Progenitor cell of endocrine pancreas (in vitro differentiated cells): ENCODE results near the gene RARA. TPM values are rescaled to one million over a fixed set of nuclear protein-coding genes. Genes with fewer than 3 reads are reported as not detected.

Experiments used
- DNase-seq: peaks from one replicate; pipeline ENCODE4 v3.0.0; 2021; ENCODE audit warnings: low spot score; ENCODE audit not compliant: unreplicated experiment
- H3K27ac Mint-ChIP-seq: 2 replicates; pipeline ENCODE4 v1.8.0; 2021; ENCODE audit warnings: mild to moderate bottlenecking, moderate library complexity, mixed read lengths
- H3K27me3 Mint-ChIP-seq: 2 replicates; pipeline ENCODE4 v1.8.0; 2021; ENCODE audit warnings: mixed read lengths
- H3K36me3 Mint-ChIP-seq: 2 replicates; pipeline ENCODE4 v1.8.0; 2022; ENCODE audit warnings: mixed read lengths; ENCODE audit not compliant: insufficient read depth
- H3K4me1 Mint-ChIP-seq: 2 replicates; pipeline ENCODE4 v1.8.0; 2021; ENCODE audit warnings: low read depth, mixed read lengths
- H3K4me3 Mint-ChIP-seq: 2 replicates; pipeline ENCODE4 v1.8.0; 2021; ENCODE audit warnings: low read depth, mild to moderate bottlenecking, moderate library complexity, mixed read lengths
- H3K9me3 Mint-ChIP-seq: 2 replicates; pipeline ENCODE4 v1.8.0; 2021; ENCODE audit warnings: low read depth, mixed read lengths
- total RNA-seq: library from RNA; stranded (reverse); gene quantifications from 2 replicates; pipeline ENCODE4 v1.2.1, GENCODE V29; 2021
- TF ChIP-seq, protein P1 (sequence below): fragments of 200-600 bp; sonication (generic); IDR thresholded peaks from one replicate; pipeline ENCODE4 v1.5.0; 2021; ENCODE audit warnings: antibody characterized with exemption, mild to moderate bottlenecking; ENCODE audit not compliant: unreplicated experiment

Gene RARA
- total RNA-seq, 1 donor from 2014 or later: 50.8 TPM

DNA sequence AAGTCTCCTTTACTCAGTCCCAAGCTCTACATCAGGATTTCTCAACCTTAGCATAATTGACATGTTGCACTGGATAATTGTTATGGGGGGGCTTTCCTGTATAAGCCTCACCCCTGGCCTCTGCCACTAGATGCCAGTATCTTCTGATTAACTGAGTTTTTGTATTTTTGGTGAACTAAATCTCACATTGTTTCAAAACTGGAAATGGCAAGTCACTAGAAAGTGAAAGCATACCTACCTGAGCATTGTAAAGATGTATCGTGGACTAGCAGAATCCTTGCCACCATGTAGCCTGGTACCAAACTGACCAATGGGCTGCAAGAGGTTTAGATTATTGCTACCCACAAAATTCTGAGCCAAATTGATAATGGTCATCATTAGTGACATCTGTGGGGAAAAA is 93.7 kb downstream of the RARA start:
- H3K4me3 Mint-ChIP-seq: no peak overlapping the region
- H3K9me3 Mint-ChIP-seq: no peaks in the 10 kb centered on the region
- H3K27me3 Mint-ChIP-seq: no peaks in the 10 kb centered on the region
- no peak overlapping the region for H3K27ac Mint-ChIP-seq
- H3K36me3 Mint-ChIP-seq: peaks cover 13% of the 10 kb centered on the region
- DNase-seq: no peak
- TF ChIP-seq, protein P1, sequence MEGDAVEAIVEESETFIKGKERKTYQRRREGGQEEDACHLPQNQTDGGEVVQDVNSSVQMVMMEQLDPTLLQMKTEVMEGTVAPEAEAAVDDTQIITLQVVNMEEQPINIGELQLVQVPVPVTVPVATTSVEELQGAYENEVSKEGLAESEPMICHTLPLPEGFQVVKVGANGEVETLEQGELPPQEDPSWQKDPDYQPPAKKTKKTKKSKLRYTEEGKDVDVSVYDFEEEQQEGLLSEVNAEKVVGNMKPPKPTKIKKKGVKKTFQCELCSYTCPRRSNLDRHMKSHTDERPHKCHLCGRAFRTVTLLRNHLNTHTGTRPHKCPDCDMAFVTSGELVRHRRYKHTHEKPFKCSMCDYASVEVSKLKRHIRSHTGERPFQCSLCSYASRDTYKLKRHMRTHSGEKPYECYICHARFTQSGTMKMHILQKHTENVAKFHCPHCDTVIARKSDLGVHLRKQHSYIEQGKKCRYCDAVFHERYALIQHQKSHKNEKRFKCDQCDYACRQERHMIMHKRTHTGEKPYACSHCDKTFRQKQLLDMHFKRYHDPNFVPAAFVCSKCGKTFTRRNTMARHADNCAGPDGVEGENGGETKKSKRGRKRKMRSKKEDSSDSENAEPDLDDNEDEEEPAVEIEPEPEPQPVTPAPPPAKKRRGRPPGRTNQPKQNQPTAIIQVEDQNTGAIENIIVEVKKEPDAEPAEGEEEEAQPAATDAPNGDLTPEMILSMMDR: no peak
- peaks cover 4% of the 10 kb centered on the region for H3K4me1 Mint-ChIP-seq

DNA sequence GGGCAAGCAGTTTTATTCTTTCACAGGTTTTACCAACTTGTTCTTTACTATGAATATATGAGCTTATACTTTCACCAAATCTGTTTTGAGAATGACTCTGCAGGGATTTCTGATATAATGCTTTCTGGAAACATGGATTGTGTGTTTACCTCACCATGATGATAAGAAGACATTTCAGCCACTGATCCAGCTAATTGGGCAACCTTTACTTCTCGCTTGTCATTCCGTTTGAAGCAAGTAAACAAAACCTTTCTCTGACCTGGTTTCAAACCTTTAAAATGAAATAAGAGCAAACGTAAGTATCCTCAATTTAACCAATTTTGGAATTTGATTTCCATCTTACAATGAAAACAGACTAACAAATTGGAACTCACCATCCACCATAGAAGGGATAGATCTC is 95.0 kb downstream of the RARA start:
- no peaks in the 10 kb centered on the region for H3K9me3 Mint-ChIP-seq
- H3K4me3 Mint-ChIP-seq: no peak overlapping the region
- no peak overlapping the region for H3K27ac Mint-ChIP-seq
- no peaks in the 10 kb centered on the region for H3K27me3 Mint-ChIP-seq
- TF ChIP-seq, protein P1: no peak
- peaks cover 13% of the 10 kb centered on the region for H3K36me3 Mint-ChIP-seq
- H3K4me1 Mint-ChIP-seq: peaks cover 4% of the 10 kb centered on the region
- no peak for DNase-seq

Other genes starting within 250 kb of the RARA start
- gene THRA, start 246.2 kb upstream of the RARA start, total RNA-seq: 21.3 and 25.0 TPM in 2 replicates
- 2.4 and 2.6 TPM in 2 replicates for gene NR1D1, start 208.6 kb upstream of the RARA start, total RNA-seq
- gene MSL1, start 187.2 kb upstream of the RARA start, total RNA-seq: 137 and 143 TPM in 2 replicates
- gene CASC3, start 168.6 kb upstream of the RARA start, total RNA-seq: 121 and 122 TPM in 2 replicates
- gene RAPGEFL1, start 131.7 kb upstream of the RARA start, total RNA-seq: 17.0 and 18.3 TPM in 2 replicates
- gene WIPF2, start 89.9 kb upstream of the RARA start, total RNA-seq: 37.5 and 38.2 TPM in 2 replicates
- 35.7 and 38.5 TPM in 2 replicates for gene CDC6, start 21.3 kb upstream of the RARA start, total RNA-seq
- not detected in 2 replicates for gene GJD3, start 55.6 kb downstream of the RARA start, total RNA-seq
- 111 and 114 TPM in 2 replicates for gene TOP2A, start 108.7 kb downstream of the RARA start, total RNA-seq
- 3.6 and 4.3 TPM in 2 replicates for gene IGFBP4, start 134.3 kb downstream of the RARA start, total RNA-seq
- gene TNS4, start 192.4 kb downstream of the RARA start, total RNA-seq: not detected in 2 replicates